HEK293 (cell line): ENCODE measurements around the gene GLCCI1.

Experiments used
- BCL11A ChIP-seq: fragments of 450-650 bp; formaldehyde crosslinking; IDR thresholded peaks from 2 replicates; pipeline ENCODE4 v1.5.1; 2016; ENCODE audit warnings: low read depth, missing biosample characterization, missing genetic modification characterization
- CTCF ChIP-seq: fragments of 450-650 bp; formaldehyde crosslinking; IDR thresholded peaks from 2 replicates; pipeline ENCODE4 v1.5.1; 2016; ENCODE audit warnings: missing biosample characterization, missing genetic modification characterization
- EGR2 ChIP-seq: fragments of 450-650 bp; formaldehyde crosslinking; IDR thresholded peaks from 2 replicates; pipeline ENCODE4 v1.5.1; 2016; ENCODE audit warnings: low read depth, missing biosample characterization, missing genetic modification characterization
- HOXD13 ChIP-seq: sonication (generic); formaldehyde crosslinking; IDR thresholded peaks from 2 replicates; pipeline ENCODE4 v1.8.0; 2022; ENCODE audit warnings: missing genetic modification reagents, borderline replicate concordance
- KLF7 ChIP-seq: fragments of 450-650 bp; formaldehyde crosslinking; IDR thresholded peaks from 2 replicates; pipeline ENCODE4 v1.5.1; 2016; ENCODE audit warnings: missing biosample characterization, missing genetic modification characterization, borderline replicate concordance
- ZBTB44 ChIP-seq: fragments of 450-650 bp; IDR thresholded peaks from 2 replicates; pipeline ENCODE4 v1.5.1; 2018; ENCODE audit warnings: missing biosample characterization, mild to moderate bottlenecking, missing genetic modification characterization
- ZBTB7A ChIP-seq: fragments of 450-650 bp; formaldehyde crosslinking; IDR thresholded peaks from 2 replicates; pipeline ENCODE4 v1.5.1; 2016; ENCODE audit warnings: low read depth, missing biosample characterization, missing genetic modification characterization
- ZNF138 ChIP-seq: fragments of 450-650 bp; formaldehyde crosslinking; IDR thresholded peaks from 2 replicates; pipeline ENCODE4 v1.5.1; 2016; ENCODE audit warnings: missing biosample characterization, missing genetic modification characterization, borderline replicate concordance
- ZNF19 ChIP-seq: fragments of 450-650 bp; formaldehyde crosslinking; IDR thresholded peaks from 2 replicates; pipeline ENCODE4; 2016; ENCODE audit warnings: missing biosample characterization, missing genetic modification characterization, low read depth
- ZNF776 ChIP-seq: fragments of 450-650 bp; formaldehyde crosslinking; IDR thresholded peaks from 2 replicates; pipeline ENCODE4 v1.5.0; 2017; ENCODE audit warnings: missing biosample characterization, missing genetic modification characterization, borderline replicate concordance
- ZNF843 ChIP-seq: fragments of 450-650 bp; formaldehyde crosslinking; IDR thresholded peaks from 2 replicates; pipeline ENCODE4 v1.5.1; 2016; ENCODE audit warnings: missing biosample characterization, missing genetic modification characterization
- ZSCAN30 ChIP-seq: fragments of 450-650 bp; IDR thresholded peaks from 2 replicates; pipeline ENCODE4 v1.5.1; 2018; ENCODE audit warnings: missing biosample characterization, mild to moderate bottlenecking, missing genetic modification characterization, moderate library complexity
- ZSCAN5A ChIP-seq: fragments of 450-650 bp; formaldehyde crosslinking; IDR thresholded peaks from 2 replicates; pipeline ENCODE4 v1.5.1; 2016; ENCODE audit warnings: missing biosample characterization, missing genetic modification characterization
- TF ChIP-seq, protein P1 (sequence below): fragments of 450-650 bp; formaldehyde crosslinking; optimal IDR thresholded peaks from 2 replicates; pipeline ENCODE3; 2016; ENCODE audit warnings: missing biosample characterization, mild to moderate bottlenecking, missing genetic modification characterization

DNA sequence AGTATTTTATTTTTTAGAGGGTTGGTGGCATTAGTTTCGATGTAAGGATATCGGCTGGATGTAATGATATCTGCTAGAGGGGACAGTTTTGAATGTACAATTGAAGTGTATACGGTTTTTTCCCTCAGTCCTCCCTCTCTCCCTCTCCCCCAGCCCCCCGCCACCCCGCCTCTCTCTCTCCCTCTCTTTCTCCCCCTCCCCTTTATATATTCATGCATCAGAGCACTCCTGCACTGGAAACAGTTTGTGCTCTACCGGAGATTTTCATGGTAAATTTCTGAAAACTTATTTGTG is 1.6 kb downstream of the GLCCI1 start:
- TF ChIP-seq KLF7 (tag by site-specific recombination) (no peak), CTCF (tag by site-specific recombination) (no peak), ZNF138 (tag by site-specific recombination) (no peak), ZNF776 (tag by site-specific recombination) (no peak), ZBTB7A (tag by site-specific recombination) (no peak), HOXD13 (CRISPR knock-in tag) (no peak), ZBTB44 (tag by site-specific recombination) (no peak), EGR2 (tag by site-specific recombination) (no peak), ZNF843 (no peak), ZSCAN5A (tag by site-specific recombination) (no peak), ZSCAN30 (tag by site-specific recombination) (no peak), BCL11A (tag by site-specific recombination) (no peak), ZNF19 (tag by site-specific recombination) (no peak)
- TF ChIP-seq, protein P1, sequence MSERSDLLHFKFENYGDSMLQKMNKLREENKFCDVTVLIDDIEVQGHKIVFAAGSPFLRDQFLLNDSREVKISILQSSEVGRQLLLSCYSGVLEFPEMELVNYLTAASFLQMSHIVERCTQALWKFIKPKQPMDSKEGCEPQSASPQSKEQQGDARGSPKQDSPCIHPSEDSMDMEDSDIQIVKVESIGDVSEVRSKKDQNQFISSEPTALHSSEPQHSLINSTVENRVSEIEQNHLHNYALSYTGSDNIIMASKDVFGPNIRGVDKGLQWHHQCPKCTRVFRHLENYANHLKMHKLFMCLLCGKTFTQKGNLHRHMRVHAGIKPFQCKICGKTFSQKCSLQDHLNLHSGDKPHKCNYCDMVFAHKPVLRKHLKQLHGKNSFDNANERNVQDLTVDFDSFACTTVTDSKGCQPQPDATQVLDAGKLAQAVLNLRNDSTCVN (tag by site-specific recombination), result no peak
